Epithelial cell of proximal tubule (primary cell): ENCODE data around the gene SERPINA12. TPM values are rescaled to one million over a fixed set of nuclear protein-coding genes. Genes with fewer than 3 reads are reported as not detected.
A peak's percentile ranks its signal among the peaks of the same experiment; 100 is the strongest.

ENCODE experiments used
- DNase-seq: peaks from one replicate; pipeline ENCODE4 v3.0.0-alpha.2; 2011; ENCODE audit warnings: low read depth
- H3K4me3 ChIP-seq: 2 replicates; pipeline ENCODE4 v1.5.1; 2011; ENCODE audit warnings: low read depth, mild to moderate bottlenecking, low read length
- total RNA-seq: library from RNA; depleted of rRNA; stranded (reverse); fragments of >200 nt; gene quantifications from 2 replicates; pipeline ENCODE4 v1.2.3, GENCODE V29; 2015
- TF ChIP-seq, protein P1 (sequence below): conservative IDR thresholded peaks from 2 replicates; pipeline ENCODE4 v1.5.1; 2012; ENCODE audit warnings: low read depth, mild to moderate bottlenecking, low read length

SERPINA12 gene
- total RNA-seq, 1 donor from 2014 or later: not detected

DNA sequence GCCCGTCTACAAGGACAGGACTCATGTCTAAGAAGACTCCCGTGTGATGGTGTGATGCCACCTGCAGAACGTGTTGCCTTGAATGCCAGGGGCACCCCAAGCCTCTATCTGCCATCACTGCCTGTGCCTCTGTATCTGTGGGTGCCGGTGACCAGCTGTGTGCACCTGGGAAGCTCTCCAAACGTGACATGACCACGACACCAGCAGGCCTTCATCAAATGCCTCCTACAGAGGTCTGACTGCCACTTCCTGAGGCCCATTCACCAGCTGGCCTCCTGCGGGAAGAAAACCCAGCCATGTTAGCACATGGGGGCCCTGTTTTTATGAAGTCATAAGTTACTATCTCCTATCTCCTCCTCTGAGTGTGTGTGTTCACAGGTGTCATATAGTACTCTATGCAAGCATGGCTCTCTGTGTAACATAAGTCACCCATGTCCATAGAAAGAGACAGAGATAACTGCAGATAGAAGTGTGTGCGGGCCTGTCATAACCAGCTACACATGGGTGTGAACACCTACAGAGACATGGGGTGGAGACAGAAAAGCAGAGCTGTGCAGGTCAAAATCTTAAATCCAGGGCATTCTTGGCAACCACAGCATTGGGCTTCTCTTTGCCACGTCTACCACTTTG, 33.7 kb upstream of the SERPINA12 start:
- no peak overlapping the region for H3K4me3 ChIP-seq
- TF ChIP-seq, protein P1, sequence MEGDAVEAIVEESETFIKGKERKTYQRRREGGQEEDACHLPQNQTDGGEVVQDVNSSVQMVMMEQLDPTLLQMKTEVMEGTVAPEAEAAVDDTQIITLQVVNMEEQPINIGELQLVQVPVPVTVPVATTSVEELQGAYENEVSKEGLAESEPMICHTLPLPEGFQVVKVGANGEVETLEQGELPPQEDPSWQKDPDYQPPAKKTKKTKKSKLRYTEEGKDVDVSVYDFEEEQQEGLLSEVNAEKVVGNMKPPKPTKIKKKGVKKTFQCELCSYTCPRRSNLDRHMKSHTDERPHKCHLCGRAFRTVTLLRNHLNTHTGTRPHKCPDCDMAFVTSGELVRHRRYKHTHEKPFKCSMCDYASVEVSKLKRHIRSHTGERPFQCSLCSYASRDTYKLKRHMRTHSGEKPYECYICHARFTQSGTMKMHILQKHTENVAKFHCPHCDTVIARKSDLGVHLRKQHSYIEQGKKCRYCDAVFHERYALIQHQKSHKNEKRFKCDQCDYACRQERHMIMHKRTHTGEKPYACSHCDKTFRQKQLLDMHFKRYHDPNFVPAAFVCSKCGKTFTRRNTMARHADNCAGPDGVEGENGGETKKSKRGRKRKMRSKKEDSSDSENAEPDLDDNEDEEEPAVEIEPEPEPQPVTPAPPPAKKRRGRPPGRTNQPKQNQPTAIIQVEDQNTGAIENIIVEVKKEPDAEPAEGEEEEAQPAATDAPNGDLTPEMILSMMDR: no peak
- no peak for DNase-seq

DNA sequence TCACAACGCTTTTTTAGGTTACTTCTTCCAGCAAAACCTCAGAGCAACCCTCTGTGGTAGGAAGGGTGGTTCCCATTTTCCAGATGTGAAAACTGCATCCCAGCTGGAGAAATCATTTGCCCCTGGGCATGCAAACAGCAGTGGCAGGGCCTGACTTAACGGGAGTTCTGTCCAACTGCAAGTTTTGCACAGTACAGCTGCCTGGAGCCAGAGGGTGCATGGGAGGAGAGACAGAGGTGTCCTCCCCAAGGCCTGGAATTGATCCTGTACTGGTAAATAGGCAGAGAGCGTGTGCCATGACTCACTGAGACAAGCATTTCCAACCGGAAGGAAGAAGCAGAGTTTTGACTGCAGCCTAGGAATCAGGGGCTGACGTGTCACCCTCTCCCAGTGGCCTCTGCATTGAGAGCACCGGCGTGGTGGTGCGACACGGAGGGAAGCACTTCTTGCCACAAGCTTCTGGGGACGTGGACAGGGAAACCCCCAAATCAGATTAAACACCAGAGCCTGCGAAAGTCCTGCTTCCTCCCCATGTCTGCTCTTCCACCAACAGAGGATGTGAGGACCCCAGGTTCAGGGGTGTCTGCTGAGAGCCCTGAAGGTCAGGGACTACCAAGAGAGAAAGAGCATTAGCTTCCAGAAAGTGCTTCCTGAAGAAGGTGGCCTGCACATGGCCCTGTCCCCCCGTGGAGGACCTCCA, 33.0 kb upstream of the SERPINA12 start:
- no peak overlapping the region for H3K4me3 ChIP-seq
- TF ChIP-seq, protein P1: no peak
- no peak for DNase-seq

DNA sequence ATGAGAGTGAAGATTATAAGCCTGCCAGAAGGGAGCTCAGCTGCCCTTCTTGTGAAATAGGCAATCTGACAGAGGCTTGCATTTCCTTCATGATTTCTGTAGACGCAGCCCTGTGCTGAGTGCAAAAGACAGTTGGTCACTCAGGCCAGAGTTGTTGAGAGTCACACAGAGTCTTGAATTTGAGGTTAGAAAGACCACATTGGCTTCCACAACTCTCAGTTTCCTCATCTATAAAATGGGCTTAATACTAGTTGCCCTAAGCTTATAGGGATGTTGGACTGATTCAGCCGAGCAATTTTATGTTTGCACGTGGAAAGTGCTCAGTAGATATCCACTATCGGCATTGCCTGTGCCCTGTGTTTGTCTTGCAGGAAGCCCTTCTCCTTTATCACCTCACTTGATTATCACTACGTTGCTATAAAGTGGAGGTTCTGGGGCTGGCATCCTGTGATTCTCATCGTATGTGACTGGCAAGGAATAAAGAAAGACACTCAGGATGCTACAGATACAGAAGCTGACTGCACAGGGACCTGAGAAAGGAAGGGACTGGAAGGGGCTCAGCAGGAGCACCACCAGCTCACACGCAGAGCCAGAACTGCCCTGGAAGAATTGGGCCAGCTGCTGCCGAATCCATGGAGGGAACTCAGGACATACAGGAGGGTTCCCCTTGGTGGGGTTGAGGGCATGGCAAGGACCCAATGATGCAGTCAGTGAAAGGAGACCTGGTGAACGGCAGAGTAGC, 32.1 kb upstream of the SERPINA12 start:
- no peak overlapping the region for H3K4me3 ChIP-seq
- DNase-seq: no peak
- TF ChIP-seq, protein P1: no peak

DNA sequence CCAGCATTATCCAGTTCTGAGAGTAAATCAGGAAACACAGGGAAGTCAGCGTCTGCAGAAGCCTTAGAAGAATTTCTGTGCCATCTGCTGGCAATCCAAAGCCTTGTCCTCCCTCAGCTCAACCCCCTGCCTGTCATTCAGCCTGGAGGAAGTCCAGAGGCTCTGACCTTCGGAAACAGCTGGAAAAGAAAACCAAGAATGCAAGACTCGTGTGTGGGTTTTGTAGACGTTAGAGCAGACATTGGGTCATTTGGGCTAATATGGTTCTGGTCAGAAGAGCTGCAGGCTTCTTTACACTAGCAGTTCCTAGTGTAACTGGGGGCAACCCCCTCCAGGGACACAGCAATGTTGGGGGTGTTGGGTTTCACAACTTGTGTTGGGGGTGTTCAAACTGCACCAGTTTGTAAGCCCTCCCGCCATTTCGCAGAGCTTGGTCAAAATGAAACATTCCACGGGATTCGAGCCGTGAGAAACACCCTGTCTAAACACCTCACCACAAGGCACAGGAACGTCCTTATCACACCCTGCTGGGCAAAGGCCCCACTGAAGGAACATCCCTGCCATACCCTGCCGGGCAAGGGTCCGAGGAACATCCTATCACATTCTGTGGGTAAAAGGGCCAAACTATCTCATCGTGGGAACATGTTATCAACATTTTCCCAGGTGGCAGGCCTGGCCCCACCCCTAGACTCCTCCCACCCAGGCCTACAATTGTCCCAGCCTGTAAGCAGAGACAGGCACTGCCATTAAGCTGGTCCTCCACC, 30.9 kb upstream of the SERPINA12 start:
- TF ChIP-seq, protein P1: peak; percentile 23
- DNase-seq: no peak
- no peak overlapping the region for H3K4me3 ChIP-seq

- TF ChIP-seq, protein P1: no peak
- H3K4me3 ChIP-seq: no peak overlapping the region
- DNase-seq: no peak
Measured at GRCh38 chr14:94539181-94539580, 29.9 kb upstream of the SERPINA12 start.

GRCh38 chr14:94538070-94538740, 28.9 kb upstream of the SERPINA12 start:
- no peak for DNase-seq
- H3K4me3 ChIP-seq: no peak overlapping the region
- TF ChIP-seq, protein P1: no peak
